Measurements from ENCODE around the gene ATP2B1. TPM values are rescaled to one million over a fixed set of nuclear protein-coding genes. Genes with fewer than 3 reads are reported as not detected.

ATP2B1 gene
- total RNA-seq, 4 donors from 2014 or later = 18.0 to 59.8 (median 25.0) TPM

DNA sequence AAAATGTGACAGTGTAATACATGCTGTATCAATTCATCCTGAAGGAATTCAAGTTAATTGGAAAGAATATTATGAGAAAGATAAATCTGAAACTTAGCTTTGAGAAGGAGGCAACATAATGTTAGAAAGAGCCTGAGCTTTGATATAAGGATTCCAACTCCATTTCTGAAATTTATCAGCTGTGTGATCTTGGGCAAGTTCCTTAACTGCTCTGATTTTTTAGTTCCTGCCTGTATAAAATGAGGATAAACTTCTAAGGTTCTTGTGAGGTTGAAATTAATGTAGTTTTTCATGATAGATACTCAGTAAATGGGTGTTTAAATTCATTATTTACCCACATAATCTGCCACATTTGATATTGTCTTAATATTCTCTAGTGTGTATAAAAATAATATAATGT lies 14.6 kb upstream of the ATP2B1 start:
- DNase-seq (ENCODE audit: low spot score in 2 of 2) = no peak
- intact Hi-C loops (cut with DNase I; ENCODE audit: low total_unique reads) = no loop called here
- TF ChIP-seq POLR2A (IDR thresholded peaks at IDR 0.05) = no peak
- TF ChIP-seq, protein P1, sequence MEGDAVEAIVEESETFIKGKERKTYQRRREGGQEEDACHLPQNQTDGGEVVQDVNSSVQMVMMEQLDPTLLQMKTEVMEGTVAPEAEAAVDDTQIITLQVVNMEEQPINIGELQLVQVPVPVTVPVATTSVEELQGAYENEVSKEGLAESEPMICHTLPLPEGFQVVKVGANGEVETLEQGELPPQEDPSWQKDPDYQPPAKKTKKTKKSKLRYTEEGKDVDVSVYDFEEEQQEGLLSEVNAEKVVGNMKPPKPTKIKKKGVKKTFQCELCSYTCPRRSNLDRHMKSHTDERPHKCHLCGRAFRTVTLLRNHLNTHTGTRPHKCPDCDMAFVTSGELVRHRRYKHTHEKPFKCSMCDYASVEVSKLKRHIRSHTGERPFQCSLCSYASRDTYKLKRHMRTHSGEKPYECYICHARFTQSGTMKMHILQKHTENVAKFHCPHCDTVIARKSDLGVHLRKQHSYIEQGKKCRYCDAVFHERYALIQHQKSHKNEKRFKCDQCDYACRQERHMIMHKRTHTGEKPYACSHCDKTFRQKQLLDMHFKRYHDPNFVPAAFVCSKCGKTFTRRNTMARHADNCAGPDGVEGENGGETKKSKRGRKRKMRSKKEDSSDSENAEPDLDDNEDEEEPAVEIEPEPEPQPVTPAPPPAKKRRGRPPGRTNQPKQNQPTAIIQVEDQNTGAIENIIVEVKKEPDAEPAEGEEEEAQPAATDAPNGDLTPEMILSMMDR (IDR thresholded peaks at IDR 0.05) = no peak

DNA sequence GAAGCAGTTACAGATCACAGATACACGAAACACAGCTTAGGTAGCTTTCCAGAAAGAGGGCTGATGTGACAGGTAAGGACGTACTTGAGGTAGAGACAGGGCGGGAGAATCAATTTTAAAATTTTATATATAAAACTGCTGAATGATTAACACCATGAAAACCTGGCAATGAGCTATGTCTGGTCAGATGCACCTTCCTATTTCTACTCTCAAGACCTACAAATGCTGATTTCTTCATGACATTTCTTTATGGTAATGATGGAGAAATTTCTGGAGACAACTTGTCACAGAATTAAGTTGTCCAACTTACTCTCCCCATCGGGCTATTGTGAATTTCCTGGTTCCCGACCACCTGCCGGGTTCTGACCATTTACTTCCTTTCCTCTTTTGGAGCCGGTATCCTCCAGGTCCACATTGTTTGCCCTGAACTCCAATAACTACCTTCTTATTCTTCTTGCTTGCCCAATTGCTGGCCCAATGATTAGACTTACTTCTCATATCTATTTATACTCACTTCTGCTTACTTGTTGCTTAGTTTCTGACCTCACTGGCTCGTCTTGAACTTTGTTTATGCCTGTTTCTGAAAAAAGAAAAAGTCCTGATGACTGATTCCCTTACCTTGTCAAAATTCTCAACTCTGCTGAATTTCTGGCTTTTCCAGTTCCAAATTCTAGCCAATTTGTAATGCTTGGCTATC lies 12.8 kb upstream of the ATP2B1 start:
- 83 to 84% methylated on average over 8 of the region's 8 CpGs for WGBS, 2 donors
- intact Hi-C loops (cut with DNase I; ENCODE audit: low total_unique reads) = no loop called here
- no peak overlapping the region for H3K4me3 ChIP-seq (ENCODE audit: low read depth, poor library complexity, severe bottlenecking)
- TF ChIP-seq POLR2A (IDR thresholded peaks at IDR 0.05) = no peak
- TF ChIP-seq, protein P1 (IDR thresholded peaks at IDR 0.05) = no peak
- DNase-seq (ENCODE audit: low spot score in 2 of 2) = no peak

More for the DNA sequence above, 14.6 kb upstream of the ATP2B1 start:
- no peak overlapping the region for H3K4me3 ChIP-seq (ENCODE audit: low read depth, poor library complexity, severe bottlenecking)

DNA sequence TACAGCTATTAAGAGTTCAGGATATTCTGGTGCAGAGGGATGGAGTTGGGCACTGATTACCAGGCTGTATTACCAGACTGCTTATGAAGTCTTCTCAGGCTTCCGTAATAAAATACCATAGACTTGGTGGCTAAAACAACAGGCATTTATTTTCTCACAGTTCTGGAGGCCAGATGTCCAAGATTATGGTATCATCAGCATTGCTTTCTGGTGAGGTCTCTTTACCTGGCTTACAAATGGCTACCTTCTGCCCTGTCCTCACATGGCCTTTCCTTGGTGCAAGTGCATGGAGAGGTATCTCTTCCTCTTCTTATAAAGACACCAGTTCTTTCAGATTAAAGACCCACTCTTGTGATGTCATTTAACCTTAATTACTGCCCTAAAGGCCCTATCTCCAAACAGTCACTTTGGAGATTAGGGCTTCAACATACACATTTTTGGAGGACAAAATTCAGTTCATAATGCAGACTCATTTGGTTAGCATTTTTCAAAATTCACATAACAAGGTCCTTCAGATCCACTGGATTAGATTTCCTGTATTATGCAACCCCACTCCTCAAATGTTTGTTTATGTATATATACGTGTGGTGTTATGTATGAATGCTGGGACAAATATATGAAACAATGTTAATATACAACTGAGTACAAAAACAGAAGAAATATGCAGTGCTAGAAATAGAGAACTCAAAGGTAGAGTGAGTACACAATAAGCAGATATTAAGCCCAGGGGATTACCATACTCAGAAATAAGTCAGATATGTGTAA lies 9.3 kb upstream of the ATP2B1 start:
- H3K4me3 ChIP-seq (ENCODE audit: low read depth, poor library complexity, severe bottlenecking) = no peak overlapping the region
- no peak for TF ChIP-seq POLR2A (IDR thresholded peaks at IDR 0.05)
- TF ChIP-seq, protein P1 (IDR thresholded peaks at IDR 0.05) = no peak
- WGBS, 2 donors = 88 to 95% methylated on average over 2 of the region's 2 CpGs
- DNase-seq (ENCODE audit: low spot score in 2 of 2) = no peak
- intact Hi-C loops (cut with DNase I; ENCODE audit: low total_unique reads) = no loop called here

DNA sequence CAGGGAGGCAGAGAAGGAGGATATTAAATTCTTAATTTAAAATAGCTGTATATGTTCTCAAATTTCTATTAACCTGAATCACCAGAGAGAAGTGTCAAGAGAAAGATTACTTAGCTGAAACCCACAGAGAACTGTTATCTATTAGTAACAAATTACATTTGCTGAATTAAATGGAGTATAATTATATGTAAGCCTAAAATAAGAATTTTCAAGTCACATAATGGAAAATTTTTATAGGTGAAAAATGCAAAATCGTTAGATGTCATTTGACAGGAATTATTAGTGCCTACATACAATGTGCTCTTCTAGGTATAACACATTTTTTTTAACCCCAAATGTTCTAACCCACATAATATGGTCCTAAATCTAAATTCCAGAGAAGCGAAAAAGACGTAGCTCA lies 4.1 kb upstream of the ATP2B1 start:
- H3K4me3 ChIP-seq (ENCODE audit: low read depth, poor library complexity, severe bottlenecking) = no peak overlapping the region
- TF ChIP-seq, protein P1 (IDR thresholded peaks at IDR 0.05) = no peak
- no peak for TF ChIP-seq POLR2A (IDR thresholded peaks at IDR 0.05)
- WGBS, 2 donors = 87 to 90% methylated on average over 3 of the region's 3 CpGs
- intact Hi-C loops (cut with DNase I; ENCODE audit: low total_unique reads) = no loop called here
- DNase-seq (ENCODE audit: low spot score in 2 of 2) = no peak

DNA sequence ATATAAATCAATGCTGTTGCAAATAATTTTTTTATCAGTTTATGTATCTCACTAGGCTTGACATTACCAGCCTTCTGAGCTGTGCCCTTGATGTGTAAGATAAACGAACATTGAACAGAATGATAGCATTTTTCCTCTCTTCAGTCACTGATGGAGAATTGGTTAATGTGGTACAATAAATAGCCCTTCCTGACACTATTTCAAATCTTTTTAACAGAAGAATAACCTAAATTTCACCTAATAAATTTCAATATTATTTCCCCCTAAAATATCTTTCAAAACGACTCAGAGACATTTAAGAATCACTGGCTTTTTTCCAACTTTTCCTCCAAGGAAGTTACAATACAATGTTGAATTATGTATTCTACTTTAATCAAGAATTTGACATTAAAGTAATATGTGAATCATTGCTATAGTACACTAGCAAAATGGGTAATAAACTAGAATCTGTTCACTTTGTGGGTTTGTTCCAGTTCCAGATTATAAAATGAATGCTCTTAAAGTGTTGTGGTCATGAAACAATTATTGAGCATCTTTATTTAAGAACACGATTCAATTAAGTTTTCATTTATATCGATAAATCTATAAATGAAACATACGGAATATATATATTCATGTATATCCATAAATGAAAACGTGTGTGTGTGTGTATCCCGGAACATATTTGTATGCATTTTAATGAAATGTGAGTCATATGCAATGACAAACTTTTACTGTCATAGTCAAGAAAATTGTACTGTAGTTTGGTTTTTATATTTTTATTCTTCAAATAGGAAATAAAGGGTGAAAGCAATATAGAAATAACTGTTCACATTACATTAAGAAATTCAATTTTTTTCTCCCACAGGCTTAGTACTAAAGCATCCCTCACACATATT lies 2.5 kb upstream of the ATP2B1 start:
- no peak overlapping the region for H3K4me3 ChIP-seq (ENCODE audit: low read depth, poor library complexity, severe bottlenecking)
- no peak for DNase-seq (ENCODE audit: low spot score in 2 of 2)
- intact Hi-C loops (cut with DNase I; ENCODE audit: low total_unique reads) = no loop called here
- WGBS, 2 donors = 61 to 63% methylated on average over 7 of the region's 7 CpGs
- TF ChIP-seq POLR2A (IDR thresholded peaks at IDR 0.05) = no peak
- TF ChIP-seq, protein P1 (IDR thresholded peaks at IDR 0.05) = no peak
